CD14-positive monocyte (primary cell): Measurements from ENCODE around the gene PEX26. TPM values are rescaled to one million over a fixed set of nuclear protein-coding genes. Genes with fewer than 3 reads are reported as not detected.

ENCODE experiments used
- DNase-seq, 3 donors: peaks; one replicate each; pipeline ENCODE4 v3.0.0-alpha.2; 2011 to 2022
- H2AFZ ChIP-seq: 2 replicates; pipeline ENCODE4 v1.6.0; 2012; ENCODE audit warnings: mild to moderate bottlenecking, low read depth, low read length, inconsistent platforms; ENCODE audit not compliant: insufficient read depth, poor library complexity, severe bottlenecking
- H3K27ac ChIP-seq, 2 donors: 1 replicate in 1 of 2; 2 replicates in 1 of 2; pipeline ENCODE4 v1.5.1; 2012 to 2013; ENCODE audit warnings: low read length in 2 of 2, control low read depth in 1 of 2, inconsistent platforms in 1 of 2, low read depth in 1 of 2, mild to moderate bottlenecking in 1 of 2
- H3K27me3 ChIP-seq, 2 donors: one replicate each; pipeline versions ENCODE4 v1.6.0 to v1.6.1; 2011 to 2013; ENCODE audit warnings: low read length in 2 of 2; ENCODE audit not compliant: control insufficient read depth in 2 of 2, insufficient read depth in 2 of 2
- H3K36me3 ChIP-seq, 2 donors: replicated peaks in 1 of 2; 1 replicate in 1 of 2; 2 replicates in 1 of 2; pipeline versions ENCODE4 v1.5.1 to v1.6.1; 2012 to 2013; ENCODE audit warnings: low read length in 2 of 2, control low read depth in 1 of 2, inconsistent platforms in 1 of 2, mild to moderate bottlenecking in 1 of 2; ENCODE audit not compliant: insufficient read depth in 2 of 2, control insufficient read depth in 1 of 2
- H3K4me1 ChIP-seq, 2 donors: 1 replicate in 1 of 2; 2 replicates in 1 of 2; pipeline versions ENCODE4 v1.5.1 to v1.6.1; 2012 to 2013; ENCODE audit warnings: low read length in 2 of 2, control low read depth in 1 of 2, inconsistent platforms in 1 of 2, mild to moderate bottlenecking in 1 of 2, moderate library complexity in 1 of 2; ENCODE audit not compliant: insufficient read depth in 2 of 2, control insufficient read depth in 1 of 2
- H3K4me2 ChIP-seq: replicated peaks from 2 replicates; pipeline ENCODE3; 2012; ENCODE audit warnings: low read length, moderate library complexity, mild to moderate bottlenecking; ENCODE audit not compliant: poor library complexity, severe bottlenecking; ENCODE audit errors: extremely low read depth
- H3K4me3 ChIP-seq, 3 experiments: fragments of 200-600 bp in 1 of 3; sonication (generic) in 1 of 3; replicated peaks in 1 of 3; 1 replicate in 2 of 3; 2 replicates in 1 of 3; pipeline ENCODE4 v1.5.1; 2011 to 2013; ENCODE audit warnings: low read length in 3 of 3, mild to moderate bottlenecking in 3 of 3, control low read depth in 2 of 3, low read depth in 2 of 3, inconsistent platforms in 1 of 3, moderate library complexity in 1 of 3
- H3K79me2 ChIP-seq: 2 replicates; pipeline ENCODE4 v1.6.0; 2012; ENCODE audit warnings: mild to moderate bottlenecking, control low read depth, inconsistent platforms, low read length, moderate library complexity; ENCODE audit not compliant: insufficient read depth
- H3K9ac ChIP-seq: 2 replicates; pipeline ENCODE4 v1.6.0; 2017; ENCODE audit warnings: low read length, mild to moderate bottlenecking; ENCODE audit not compliant: insufficient read depth, poor library complexity, severe bottlenecking
- H3K9me3 ChIP-seq, 2 donors: replicated peaks in 1 of 2; 1 replicate in 1 of 2; 2 replicates in 1 of 2; pipeline versions ENCODE4 v1.5.1 to v1.6.1; 2012 to 2013; ENCODE audit warnings: low read length in 2 of 2, control low read depth in 1 of 2; ENCODE audit not compliant: control insufficient read depth in 1 of 2, insufficient read depth in 1 of 2
- H4K20me1 ChIP-seq: 2 replicates; pipeline ENCODE4 v1.6.0; 2012; ENCODE audit warnings: mild to moderate bottlenecking, low read length, control low read depth, moderate library complexity; ENCODE audit not compliant: insufficient read depth
- H3K27ac Mint-ChIP-seq, 7 donors: one replicate each; pipeline ENCODE4 v1.8.0; 2020; ENCODE audit warnings: mild to moderate bottlenecking in 7 of 7, mixed read lengths in 7 of 7, moderate library complexity in 6 of 7, inconsistent platforms in 2 of 7
- H3K27me3 Mint-ChIP-seq, 3 donors: one replicate each; pipeline ENCODE4 v1.8.0; 2021 to 2022; ENCODE audit warnings: low read depth in 3 of 3, mild to moderate bottlenecking in 3 of 3, mixed read lengths in 3 of 3, moderate library complexity in 3 of 3, inconsistent platforms in 1 of 3
- H3K36me3 Mint-ChIP-seq, 2 donors: one replicate each; pipeline ENCODE4 v1.8.0; 2020; ENCODE audit warnings: mixed read lengths in 2 of 2, inconsistent platforms in 1 of 2, mild to moderate bottlenecking in 1 of 2
- H3K4me1 Mint-ChIP-seq: one replicate; pipeline ENCODE4 v1.8.0; 2020; ENCODE audit warnings: mild to moderate bottlenecking, mixed read lengths
- H3K4me3 Mint-ChIP-seq, 2 donors: one replicate each; pipeline ENCODE4 v1.8.0; 2020; ENCODE audit warnings: mild to moderate bottlenecking in 2 of 2, mixed read lengths in 2 of 2, moderate library complexity in 1 of 2
- H3K9me3 Mint-ChIP-seq, 7 donors: one replicate each; pipeline ENCODE4 v1.8.0; 2020 to 2022; ENCODE audit warnings: mixed read lengths in 7 of 7, mild to moderate bottlenecking in 6 of 7, moderate library complexity in 6 of 7, inconsistent platforms in 2 of 7
- WGBS: methylation state at CpG from one replicate; pipeline ENCODE4 v1.1.5; 2013; ENCODE audit warnings: missing lambda C conversion rate; ENCODE audit not compliant: insufficient coverage; 5-methylcytosine and 5-hydroxymethylcytosine counted together
- intact Hi-C, 2 donors: fragments of 100-400 bp; cut with micrococcal nuclease; formaldehyde crosslinking; loops; one replicate each; pipeline versions ENCODE4 v1.15.0 to v1.15.1; 2023
- polyA plus RNA-seq, 3 donors: library from polyadenylated mRNA; depleted of rRNA in 1 of 3; unstranded in 2 of 3; stranded (reverse) in 1 of 3; fragments of 300-500 nt in 2 of 3; fragments of >200 nt in 1 of 3; fragmentation: Illumina TruSeq in 2 of 3; gene quantifications; 1 replicate in 2 of 3; 2 replicates in 1 of 3; pipeline ENCODE4 v1.2.3, GENCODE V29; 2012 to 2021
- TF ChIP-seq, protein P1 (sequence below): fragments of 200-600 bp; IDR thresholded peaks from one replicate; pipeline ENCODE4 v1.8.0; 2022; ENCODE audit warnings: antibody characterized with exemption, mild to moderate bottlenecking

PEX26 gene
- polyA plus RNA-seq, 3 donors = 3.4 to 8.6 (median 3.7) TPM

- WGBS = 100% methylated on average over 2 of the region's 7 CpGs
- H3K27me3 Mint-ChIP-seq = peaks cover 12 to 25% (median 13%) of the 10 kb centered on the region in 3 donors
- H3K9me3 ChIP-seq = no peaks in the 10 kb centered on the region
- peaks cover 0 to 5% (median 0%) of the 10 kb centered on the region in 7 donors for H3K9me3 Mint-ChIP-seq
- no peaks in the 10 kb centered on the region for H3K36me3 Mint-ChIP-seq
- intact Hi-C loops = no loop called here
- no peak overlapping the region for H3K9ac ChIP-seq
- no peak overlapping the region for H3K4me3 Mint-ChIP-seq
- no peaks in the 10 kb centered on the region for H4K20me1 ChIP-seq
- H3K79me2 ChIP-seq = no peaks in the 10 kb centered on the region
- H3K27ac Mint-ChIP-seq = no peak overlapping the region
- no peak overlapping the region for H3K27ac ChIP-seq
- H3K27me3 ChIP-seq = no peaks in the 10 kb centered on the region
- H3K4me1 Mint-ChIP-seq = peaks cover 13% of the 10 kb centered on the region
- no peaks in the 10 kb centered on the region for H3K4me1 ChIP-seq
- no peak for DNase-seq
- no peak overlapping the region for H3K4me3 ChIP-seq
- H3K4me2 ChIP-seq = no peak overlapping the region
- H2AFZ ChIP-seq = no peak overlapping the region
- TF ChIP-seq, protein P1, sequence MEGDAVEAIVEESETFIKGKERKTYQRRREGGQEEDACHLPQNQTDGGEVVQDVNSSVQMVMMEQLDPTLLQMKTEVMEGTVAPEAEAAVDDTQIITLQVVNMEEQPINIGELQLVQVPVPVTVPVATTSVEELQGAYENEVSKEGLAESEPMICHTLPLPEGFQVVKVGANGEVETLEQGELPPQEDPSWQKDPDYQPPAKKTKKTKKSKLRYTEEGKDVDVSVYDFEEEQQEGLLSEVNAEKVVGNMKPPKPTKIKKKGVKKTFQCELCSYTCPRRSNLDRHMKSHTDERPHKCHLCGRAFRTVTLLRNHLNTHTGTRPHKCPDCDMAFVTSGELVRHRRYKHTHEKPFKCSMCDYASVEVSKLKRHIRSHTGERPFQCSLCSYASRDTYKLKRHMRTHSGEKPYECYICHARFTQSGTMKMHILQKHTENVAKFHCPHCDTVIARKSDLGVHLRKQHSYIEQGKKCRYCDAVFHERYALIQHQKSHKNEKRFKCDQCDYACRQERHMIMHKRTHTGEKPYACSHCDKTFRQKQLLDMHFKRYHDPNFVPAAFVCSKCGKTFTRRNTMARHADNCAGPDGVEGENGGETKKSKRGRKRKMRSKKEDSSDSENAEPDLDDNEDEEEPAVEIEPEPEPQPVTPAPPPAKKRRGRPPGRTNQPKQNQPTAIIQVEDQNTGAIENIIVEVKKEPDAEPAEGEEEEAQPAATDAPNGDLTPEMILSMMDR = no peak
- H3K36me3 ChIP-seq = no peaks in the 10 kb centered on the region
These were observed 13.2 kb upstream of the PEX26 start for GRCh38 chr22:18064636-18065035.

DNA sequence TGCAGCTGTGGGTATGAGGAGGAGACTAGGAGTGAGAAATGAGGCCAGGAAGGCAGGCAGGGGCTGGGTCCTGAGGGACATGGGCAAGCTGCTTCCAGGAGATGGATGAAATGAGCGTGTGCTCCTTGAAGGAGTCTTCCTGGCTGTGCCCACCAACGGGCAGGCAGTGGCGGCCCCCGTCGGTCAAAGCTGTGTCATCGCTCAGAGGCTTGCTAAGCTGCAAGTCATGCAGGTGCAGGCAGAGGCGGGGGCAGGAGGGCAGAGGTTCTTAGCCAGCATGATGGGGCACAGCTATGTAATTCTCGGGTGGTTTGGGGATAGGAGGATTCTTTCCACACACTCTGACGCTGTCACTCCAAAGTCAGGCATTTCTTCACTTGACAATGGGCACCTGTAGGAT lies 12.5 kb upstream of the PEX26 start:
- peaks cover 13% of the 10 kb centered on the region for H3K4me1 Mint-ChIP-seq
- no peak overlapping the region for H3K27ac ChIP-seq
- H4K20me1 ChIP-seq = no peaks in the 10 kb centered on the region
- H2AFZ ChIP-seq = no peak overlapping the region
- H3K9me3 ChIP-seq = no peaks in the 10 kb centered on the region
- H3K9ac ChIP-seq = no peak overlapping the region
- H3K36me3 ChIP-seq = no peaks in the 10 kb centered on the region
- H3K27me3 Mint-ChIP-seq = peaks cover 12 to 23% (median 13%) of the 10 kb centered on the region in 3 donors
- H3K4me3 Mint-ChIP-seq = no peak overlapping the region
- 42% methylated on average over 5 of the region's 9 CpGs for WGBS
- H3K4me2 ChIP-seq = no peak overlapping the region
- no peak overlapping the region for H3K4me3 ChIP-seq
- peaks cover 0 to 5% (median 0%) of the 10 kb centered on the region in 7 donors for H3K9me3 Mint-ChIP-seq
- H3K79me2 ChIP-seq = no peaks in the 10 kb centered on the region
- no peak for DNase-seq
- H3K4me1 ChIP-seq = no peaks in the 10 kb centered on the region
- TF ChIP-seq, protein P1 = no peak
- H3K27ac Mint-ChIP-seq = peak overlapping the region in 1 of 7 donors; percentile 15
- H3K36me3 Mint-ChIP-seq = no peaks in the 10 kb centered on the region
- no peaks in the 10 kb centered on the region for H3K27me3 ChIP-seq
- intact Hi-C loops = no loop called here
